ENCODE data around the gene TTLL4.

Gene TTLL4

DNA sequence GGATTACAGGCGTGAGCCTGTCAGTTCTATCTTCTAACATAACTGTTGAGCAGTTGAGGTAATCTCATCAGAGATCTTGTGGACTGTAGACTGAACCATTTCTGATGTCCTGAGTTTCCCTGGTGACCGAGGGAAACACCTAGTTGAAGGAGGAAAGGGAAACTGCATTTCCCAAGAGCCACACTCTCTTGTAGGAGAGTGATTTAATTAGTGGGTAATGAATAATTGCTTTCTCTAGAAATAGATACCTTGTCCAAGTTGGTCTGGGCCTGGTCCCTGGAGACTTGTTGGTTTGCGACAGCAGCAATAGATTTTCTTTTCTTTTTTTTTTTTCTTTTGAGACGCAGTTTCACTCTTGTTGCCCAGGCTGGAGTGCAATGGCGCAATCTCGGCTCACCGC lies 7.4 kb downstream of the TTLL4 start:
- no peak for DNase-seq

DNA sequence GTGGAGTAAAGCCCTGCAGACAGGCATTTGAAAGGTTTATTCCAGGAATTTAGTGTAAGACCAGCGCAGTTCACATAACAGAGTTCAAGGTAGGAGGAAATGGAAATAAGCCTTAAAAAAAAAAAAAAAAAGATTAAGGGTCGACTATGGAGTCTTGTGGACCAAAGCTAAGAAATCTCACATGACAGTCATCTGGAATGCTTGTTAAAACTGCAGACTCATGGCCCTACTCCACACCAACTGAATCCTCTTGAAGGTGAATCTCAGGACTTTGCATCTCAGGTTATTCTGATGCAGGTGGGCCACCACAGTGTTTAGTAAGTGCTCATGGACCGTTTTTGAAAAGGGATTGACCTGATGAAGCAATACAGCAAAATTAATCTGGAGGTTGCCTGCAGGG lies 8.8 kb downstream of the TTLL4 start:
- no peak for DNase-seq

DNA sequence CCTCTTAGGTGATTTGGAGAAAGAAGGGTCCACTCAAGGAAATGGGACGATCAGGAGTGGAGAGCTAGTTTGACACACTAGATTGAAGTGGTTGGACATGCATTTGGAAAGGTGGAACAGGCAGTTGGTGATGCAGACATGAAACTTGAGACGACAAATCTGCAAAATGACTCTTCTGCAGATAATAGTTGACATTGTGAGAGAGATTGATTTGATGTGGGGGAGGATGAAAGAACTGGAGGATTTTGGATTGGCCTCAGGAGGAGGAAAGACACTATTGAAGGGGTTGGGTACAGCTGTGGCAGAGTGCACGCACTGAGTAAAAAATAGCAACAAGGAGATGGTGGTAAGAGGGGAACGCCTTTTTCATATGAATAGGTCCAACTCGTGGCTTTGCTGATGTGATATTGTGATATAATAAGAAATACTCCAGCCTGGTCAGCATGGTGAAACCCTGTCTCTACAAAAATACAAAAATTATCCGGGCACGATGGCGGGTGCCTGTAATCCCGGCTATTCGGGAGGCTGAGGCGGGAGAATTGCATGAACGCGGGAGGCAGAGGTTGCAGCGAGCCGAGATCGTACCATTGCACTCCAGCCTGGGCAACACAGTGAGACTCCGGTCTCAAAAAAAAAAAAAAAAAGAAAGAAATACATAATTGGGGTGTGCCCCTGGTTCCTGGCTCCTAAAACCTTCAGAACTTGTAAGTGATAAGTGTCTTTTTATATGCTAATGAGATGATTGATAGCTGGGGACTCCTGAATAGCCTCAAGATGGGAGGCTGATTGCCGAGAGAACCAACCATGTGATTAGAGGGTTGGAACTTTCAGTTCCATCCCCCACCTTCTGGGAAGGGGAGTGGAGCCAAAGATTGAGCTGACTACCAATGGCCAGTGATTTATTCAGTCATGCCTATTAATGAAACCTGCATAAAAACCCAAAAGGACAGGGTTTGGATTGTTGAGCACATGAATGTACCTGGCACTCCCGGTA lies 9.7 kb downstream of the TTLL4 start:
- DNase-seq: no peak

- DNase-seq: no peak
These were observed 10.9 kb downstream of the TTLL4 start for GRCh38 chr2:218721488-218721887.

- no peak for DNase-seq
These were observed 11.3 kb downstream of the TTLL4 start for GRCh38 chr2:218721934-218722333.

GRCh38 chr2:218722419-218722818 lies 11.8 kb downstream of the TTLL4 start:
- no peak for DNase-seq

DNA sequence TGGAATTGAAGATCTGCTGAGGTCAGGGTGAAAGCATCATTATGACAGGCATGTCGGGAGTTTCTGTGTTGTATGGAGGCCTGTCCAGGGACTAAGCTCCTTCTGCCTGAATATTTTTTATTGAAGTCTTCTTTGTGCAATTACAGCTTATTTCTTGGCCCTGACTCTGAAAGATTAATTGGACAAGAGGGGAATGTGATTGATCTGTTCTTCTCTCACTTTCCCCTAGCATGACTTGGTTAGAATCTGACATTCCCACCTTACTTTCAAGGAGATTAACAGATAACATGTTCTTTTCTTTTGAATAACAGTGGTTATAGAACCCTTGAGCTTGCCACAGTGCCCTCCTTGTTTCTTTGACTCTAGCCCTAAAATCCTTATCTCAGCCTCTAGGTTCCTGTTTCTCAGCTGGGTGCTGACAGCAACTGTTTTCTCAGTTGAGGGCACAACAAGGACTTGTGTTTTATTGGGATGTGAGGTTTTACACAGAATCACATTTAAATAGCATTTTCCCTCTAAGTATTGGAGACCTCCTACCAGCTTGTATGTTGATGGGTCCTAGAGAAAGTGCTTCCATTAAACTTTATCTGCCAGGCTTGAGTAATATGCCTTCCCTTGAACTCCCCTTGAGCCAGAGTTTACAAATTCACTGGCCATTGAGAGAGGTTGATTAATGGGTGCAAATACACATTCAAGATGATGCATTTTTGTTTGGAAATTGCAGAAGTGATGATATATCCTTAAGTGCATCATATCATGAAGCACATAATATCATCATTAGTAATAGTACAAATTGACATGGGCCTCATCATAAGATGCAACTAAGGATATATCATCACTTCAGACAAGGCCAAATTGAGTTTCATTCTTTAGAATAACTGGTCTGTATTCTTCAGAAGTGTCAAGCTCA lies 12.5 kb downstream of the TTLL4 start:
- DNase-seq: no peak

GRCh38 chr2:218726004-218726574 lies 15.5 kb downstream of the TTLL4 start:
- DNase-seq: no peak

DNA sequence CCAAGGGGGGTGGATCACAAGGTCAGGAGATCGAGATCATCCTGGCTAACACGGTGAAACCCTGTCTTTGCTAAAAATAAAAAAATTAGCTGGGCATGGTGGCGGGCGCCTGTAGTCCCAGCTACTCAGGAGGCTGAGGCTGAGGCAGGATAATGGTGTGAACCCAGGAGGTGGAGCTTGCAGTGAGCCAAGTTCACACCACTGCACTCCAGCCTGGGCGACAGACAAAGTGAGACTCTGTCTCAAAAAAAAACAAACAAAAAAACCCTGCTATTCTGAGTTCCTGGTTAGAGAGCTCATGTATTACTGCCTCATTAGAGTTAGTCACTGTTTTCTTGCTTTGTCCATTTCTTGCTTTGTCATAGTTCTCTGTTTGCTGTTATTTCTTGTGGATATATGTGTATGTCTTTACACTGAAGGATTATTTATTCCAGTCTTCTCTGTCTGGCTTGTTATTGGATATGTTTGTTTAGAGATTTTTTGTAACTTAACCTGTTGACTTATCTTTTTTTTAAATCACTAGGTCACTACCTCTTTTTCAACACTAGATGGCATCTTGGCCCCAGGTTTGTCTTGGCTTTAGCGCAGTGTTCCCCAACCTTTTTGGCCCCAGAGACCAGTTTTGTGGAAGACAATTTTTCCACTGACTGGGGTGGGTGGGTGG lies 17.0 kb downstream of the TTLL4 start:
- DNase-seq: no peak

GRCh38 chr2:218729640-218730039 lies 19.0 kb downstream of the TTLL4 start:
- no peak for DNase-seq

GRCh38 chr2:218732052-218732760 lies 21.6 kb downstream of the TTLL4 start:
- DNase-seq: no peak

- no peak for DNase-seq
These were observed 22.1 kb downstream of the TTLL4 start for GRCh38 chr2:218732761-218733158.

GRCh38 chr2:218733171-218734021 lies 22.8 kb downstream of the TTLL4 start:
- no peak for DNase-seq

GRCh38 chr2:218734190-218734975 lies 23.7 kb downstream of the TTLL4 start:
- no peak for DNase-seq

DNA sequence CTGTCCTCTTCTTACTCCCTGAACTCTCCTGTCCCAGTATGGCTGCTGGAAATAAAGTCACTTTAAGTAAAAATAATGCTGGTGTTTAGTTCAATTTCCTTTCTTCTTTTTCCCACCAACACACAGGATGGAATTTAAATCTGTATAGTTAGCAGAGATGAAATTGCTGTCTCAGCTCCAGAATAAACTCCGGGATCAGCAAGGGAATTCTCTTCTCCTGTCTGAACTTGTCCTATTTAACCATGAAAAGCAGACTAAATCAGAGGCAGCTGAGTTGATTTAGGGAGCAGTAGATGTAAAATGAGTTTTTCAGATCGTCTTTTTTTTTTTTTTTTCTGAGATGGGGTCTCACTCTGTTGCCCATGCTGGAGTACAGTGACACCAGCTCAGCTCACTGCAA lies 25.9 kb downstream of the TTLL4 start:
- DNase-seq: no peak

DNA sequence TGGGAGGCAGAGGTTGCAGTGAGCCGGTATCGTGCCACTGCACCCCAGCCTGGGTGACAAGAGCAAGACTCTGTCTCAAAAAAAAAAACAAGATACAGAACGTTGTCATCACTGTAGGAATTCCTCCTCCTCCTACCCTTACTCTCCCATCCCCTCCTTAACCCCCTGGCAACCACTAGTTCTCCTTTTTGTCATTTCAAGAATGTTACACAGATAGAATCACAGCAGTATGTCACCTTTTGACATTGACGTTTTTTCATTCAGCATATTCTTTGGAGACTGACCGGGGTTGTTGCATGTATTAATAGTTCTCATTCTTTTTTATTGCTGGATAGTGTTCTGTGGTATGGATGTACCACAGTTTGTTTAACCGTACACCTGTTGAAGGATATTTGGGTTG lies 32.4 kb downstream of the TTLL4 start:
- DNase-seq: no peak

DNA sequence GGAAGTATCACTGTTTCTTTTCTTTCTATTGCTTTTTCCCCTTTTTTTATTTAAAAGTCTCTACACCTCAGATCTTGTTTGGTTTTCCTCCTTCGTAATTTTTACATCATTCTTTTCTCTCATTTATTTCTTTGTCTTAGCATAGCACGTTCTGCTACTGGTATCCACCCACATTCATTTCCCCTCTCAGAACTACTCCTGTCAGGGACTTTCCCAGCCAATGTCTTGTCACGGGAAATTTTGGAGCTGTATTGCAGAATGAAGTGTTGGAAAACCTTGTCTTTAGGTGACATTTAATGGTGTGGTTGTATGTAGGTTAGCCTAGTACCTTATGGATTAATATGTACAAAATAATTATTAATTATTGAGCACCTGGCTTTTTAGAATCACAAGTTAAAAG lies 34.0 kb downstream of the TTLL4 start:
- no peak for DNase-seq

- DNase-seq: no peak
These were observed 34.5 kb downstream of the TTLL4 start for GRCh38 chr2:218745160-218745558.

GRCh38 chr2:218745559-218746469 lies 35.2 kb downstream of the TTLL4 start:
- DNase-seq: no peak
